Measurements from ENCODE around the gene MGRN1.

DNA sequence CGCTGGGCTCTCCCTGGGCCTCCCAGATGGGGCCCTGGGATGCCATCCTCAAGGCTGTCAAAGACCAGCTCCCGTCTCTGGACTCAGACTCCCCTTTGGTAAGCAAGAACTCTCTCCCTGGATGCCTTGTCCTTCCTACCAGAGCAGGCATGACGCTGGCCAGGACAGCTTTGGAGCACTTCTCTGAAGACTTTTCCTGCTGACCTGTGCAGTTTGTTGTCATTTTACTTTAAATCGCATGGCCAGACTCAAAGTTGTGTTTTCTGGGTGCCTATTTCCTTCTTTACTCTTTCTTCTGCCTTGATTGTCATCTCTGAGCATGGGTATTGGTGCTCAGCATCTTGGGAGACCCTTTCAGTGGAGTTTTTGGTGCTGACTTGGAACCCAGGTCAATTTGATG is 111.9 kb downstream of the MGRN1 start:
- TF ChIP-seq, protein P1, sequence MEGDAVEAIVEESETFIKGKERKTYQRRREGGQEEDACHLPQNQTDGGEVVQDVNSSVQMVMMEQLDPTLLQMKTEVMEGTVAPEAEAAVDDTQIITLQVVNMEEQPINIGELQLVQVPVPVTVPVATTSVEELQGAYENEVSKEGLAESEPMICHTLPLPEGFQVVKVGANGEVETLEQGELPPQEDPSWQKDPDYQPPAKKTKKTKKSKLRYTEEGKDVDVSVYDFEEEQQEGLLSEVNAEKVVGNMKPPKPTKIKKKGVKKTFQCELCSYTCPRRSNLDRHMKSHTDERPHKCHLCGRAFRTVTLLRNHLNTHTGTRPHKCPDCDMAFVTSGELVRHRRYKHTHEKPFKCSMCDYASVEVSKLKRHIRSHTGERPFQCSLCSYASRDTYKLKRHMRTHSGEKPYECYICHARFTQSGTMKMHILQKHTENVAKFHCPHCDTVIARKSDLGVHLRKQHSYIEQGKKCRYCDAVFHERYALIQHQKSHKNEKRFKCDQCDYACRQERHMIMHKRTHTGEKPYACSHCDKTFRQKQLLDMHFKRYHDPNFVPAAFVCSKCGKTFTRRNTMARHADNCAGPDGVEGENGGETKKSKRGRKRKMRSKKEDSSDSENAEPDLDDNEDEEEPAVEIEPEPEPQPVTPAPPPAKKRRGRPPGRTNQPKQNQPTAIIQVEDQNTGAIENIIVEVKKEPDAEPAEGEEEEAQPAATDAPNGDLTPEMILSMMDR (IDR thresholded peaks at IDR 0.05), result no peak
- TF ChIP-seq POLR2A (IDR thresholded peaks at IDR 0.05) (no peak), POLR2AphosphoS5 (IDR thresholded peaks at IDR 0.05) (no peak), EP300 (IDR thresholded peaks at IDR 0.05) (no peak)
